ENCODE results near the gene KCND2.
"Not testable (repeated sequence)": the region's sequence is repeated elsewhere in the genome, so short reads cannot be mapped to it uniquely, and the experiment has no call there.

The KCND2 gene

DNA sequence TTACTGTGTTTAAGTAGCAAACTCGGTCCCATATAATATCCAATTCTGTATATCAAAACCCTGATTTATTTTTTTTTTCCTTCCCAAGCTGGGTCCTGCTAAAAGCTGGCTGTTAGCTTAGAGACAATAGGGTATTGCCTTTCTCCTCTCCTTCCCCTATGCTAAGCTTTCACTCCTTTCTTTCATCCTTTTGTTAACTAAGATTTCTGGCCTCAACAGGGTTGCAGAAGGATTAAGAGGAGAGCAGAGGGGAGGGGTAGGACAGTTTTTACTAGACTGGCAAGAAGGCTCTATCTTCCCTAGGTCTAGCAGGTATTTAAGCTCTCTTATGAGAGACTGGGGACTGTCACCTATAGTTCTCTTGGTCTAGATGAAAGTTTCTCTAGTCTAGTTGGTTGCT, 229.2 kb downstream of the KCND2 start:
- DNase-seq (ENCODE audit: low spot score) = no peak

DNA sequence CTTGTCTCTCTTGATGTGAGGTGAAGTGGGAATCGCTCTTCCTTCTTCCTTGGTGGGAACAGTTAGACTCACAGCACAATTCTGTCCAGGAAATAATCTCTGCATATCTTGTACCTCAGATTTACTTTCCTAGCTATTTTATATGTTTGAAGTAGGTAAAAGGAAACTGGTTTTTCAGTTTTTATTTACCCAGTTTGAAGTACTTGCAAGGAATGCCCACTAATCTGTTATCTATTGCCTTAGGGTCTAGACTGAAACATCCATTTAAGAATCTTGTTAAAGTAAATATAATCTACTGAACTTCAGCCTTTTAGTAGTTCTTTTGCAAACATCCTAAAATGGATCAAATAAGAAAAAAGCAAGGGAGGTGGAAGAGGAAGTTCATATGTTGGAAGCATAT, 229.8 kb downstream of the KCND2 start:
- DNase-seq (ENCODE audit: low spot score) = no peak

- no peak for DNase-seq (ENCODE audit: low spot score)
Measured at GRCh38 chr7:120504386-120504785, 231.4 kb downstream of the KCND2 start.

- DNase-seq (ENCODE audit: low spot score) = no peak
Measured at GRCh38 chr7:120505770-120506169, 232.8 kb downstream of the KCND2 start.

- DNase-seq (ENCODE audit: low spot score) = no peak
Measured at GRCh38 chr7:120512701-120513100, 239.7 kb downstream of the KCND2 start.

DNA sequence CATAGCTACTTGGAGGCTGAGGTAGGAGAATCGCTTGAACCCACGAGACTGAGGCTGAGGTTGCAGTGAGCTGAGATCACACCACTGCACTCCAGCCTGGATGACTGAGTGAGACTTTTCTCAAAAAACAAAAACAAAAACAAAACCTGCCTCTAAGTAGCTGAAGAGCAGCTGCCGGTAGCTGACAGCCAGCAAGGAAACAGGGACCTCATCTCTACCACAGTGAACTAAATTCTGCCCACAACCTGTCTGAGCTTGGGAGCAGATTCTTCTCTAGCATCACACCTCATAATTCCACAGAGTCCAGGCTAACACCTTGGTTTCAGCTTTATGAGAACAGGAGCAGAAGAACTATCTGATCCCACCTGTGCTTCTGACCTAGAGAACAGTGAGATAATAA, 246.2 kb downstream of the KCND2 start:
- DNase-seq (ENCODE audit: low spot score) = no peak

- DNase-seq (ENCODE audit: low spot score) = no peak
Measured at GRCh38 chr7:120521761-120522737, 249.1 kb downstream of the KCND2 start.

DNA sequence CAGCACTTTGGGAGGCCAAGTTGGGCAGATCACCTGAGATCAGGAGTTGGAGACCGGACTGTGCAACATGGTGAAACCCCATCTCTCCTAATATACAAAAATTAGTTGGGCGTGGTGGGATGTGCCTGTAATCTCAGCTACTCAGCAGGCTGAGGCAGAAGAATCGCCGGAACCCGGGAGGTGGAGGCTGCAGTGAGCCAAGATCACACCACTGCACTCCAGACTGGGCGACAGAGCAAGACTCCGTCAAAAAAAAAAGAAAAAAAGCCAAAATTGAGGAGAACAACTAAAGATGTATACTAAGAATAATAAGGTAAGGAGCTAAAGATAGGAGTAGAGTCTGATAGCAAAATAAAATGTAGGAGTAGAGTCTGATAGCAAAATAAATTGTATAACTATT, 251.0 kb downstream of the KCND2 start:
- no peak for DNase-seq (ENCODE audit: low spot score)

- DNase-seq (ENCODE audit: low spot score) = no peak
Measured at GRCh38 chr7:120526902-120527509, 254.0 kb downstream of the KCND2 start.

DNA sequence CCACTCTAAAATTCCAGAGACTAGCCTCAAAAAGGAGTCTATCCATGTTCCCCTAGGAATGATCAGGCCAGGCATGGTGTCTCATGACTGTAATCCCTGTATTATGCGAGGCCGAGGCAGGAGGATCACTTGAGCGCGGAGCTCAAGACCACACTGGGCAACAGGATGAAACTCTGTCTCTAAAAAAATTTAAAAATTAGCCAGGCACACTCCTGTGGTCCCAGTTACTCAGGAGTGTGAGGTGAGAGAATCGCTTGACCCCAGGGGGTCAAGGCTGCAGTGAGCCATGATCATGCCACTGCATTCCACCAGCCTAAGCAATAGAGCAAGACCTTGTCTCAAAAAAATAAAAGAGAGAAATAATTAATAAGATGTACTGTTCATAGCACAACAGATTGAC, 256.8 kb downstream of the KCND2 start:
- DNase-seq (ENCODE audit: low spot score) = no peak

- DNase-seq (ENCODE audit: low spot score) = no peak
Measured at GRCh38 chr7:120538335-120538734, 265.4 kb downstream of the KCND2 start.

- no peak for DNase-seq (ENCODE audit: low spot score)
Measured at GRCh38 chr7:120539321-120539720, 266.3 kb downstream of the KCND2 start.

GRCh38 chr7:120547605-120548004, 274.6 kb downstream of the KCND2 start:
- DNase-seq (ENCODE audit: low spot score) = no peak

DNA sequence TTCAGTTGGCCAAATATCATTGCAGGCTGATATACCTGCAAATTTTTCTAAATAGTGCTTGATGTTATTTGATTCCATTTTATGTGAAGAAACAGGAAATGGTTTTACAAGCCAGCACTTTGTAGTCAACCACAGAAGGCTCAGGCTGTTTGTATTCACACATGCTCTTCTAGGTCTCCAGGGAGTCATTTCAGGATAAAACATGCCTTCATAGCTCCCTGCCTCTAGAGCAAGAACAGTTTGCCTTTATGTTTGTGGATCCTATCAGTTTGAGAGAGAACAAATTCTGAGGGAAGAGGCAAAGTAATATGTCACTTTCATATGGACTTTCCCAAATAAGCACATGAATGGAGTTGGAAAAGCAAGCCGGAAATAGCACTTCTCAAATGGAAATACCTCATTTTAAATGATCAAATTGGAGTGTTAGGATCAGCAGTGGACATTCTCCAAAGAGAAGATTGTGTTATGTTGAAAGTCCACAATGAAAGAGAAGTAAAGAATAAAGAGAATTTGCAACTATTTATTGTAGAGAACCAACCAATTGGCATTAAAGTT, 277.6 kb downstream of the KCND2 start:
- no peak for DNase-seq (ENCODE audit: low spot score)

GRCh38 chr7:120553491-120553890, 280.5 kb downstream of the KCND2 start:
- DNase-seq (ENCODE audit: low spot score) = no peak

- peak; percentile 27 for DNase-seq (ENCODE audit: low spot score)
Measured at GRCh38 chr7:120554960-120555571, 282.1 kb downstream of the KCND2 start.

GRCh38 chr7:120564145-120564544, 291.2 kb downstream of the KCND2 start:
- DNase-seq (ENCODE audit: low spot score) = no peak

DNA sequence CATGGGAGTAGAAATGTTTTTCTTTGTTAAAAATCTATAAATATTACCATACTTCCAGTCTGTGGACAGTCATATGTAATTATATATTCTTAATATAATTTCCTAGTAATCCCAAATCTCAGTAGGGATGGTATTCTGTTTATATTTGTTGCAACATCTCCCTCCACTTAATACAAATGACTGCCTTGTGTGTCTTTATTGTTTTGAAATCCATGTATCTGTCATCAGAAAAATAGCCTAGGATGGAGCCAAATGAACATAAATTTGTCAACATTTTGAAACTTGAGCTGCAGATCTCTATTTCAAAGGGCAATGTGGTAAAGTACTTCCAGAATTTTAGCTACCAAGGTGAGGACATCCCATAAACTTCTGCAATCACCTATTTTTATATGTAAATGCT, 294.2 kb downstream of the KCND2 start:
- no peak for DNase-seq (ENCODE audit: low spot score)

DNA sequence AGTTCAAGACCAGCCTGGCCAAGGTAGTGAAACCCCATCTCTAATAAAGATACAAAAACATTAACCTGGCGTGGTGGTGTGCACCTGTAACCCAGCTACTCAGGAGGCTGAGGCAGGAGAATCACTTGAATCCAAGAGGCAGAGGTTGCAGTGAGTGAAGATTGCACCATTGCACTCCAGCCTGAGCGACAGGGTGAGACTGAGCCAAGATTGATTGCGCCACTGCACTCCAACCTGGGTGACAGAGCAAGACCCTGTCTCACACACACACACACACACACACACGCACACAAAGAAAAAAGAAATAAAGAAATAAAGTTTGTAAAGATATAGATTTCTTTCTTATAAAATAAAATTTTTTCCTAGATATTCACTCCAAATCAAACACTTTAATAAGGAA, 305.7 kb downstream of the KCND2 start:
- not testable (repeated sequence) for DNase-seq (ENCODE audit: low spot score)

- DNase-seq (ENCODE audit: low spot score) = no peak
Measured at GRCh38 chr7:120582916-120583315, 309.9 kb downstream of the KCND2 start.

GRCh38 chr7:120583899-120584586, 311.1 kb downstream of the KCND2 start:
- no peak for DNase-seq (ENCODE audit: low spot score)

DNA sequence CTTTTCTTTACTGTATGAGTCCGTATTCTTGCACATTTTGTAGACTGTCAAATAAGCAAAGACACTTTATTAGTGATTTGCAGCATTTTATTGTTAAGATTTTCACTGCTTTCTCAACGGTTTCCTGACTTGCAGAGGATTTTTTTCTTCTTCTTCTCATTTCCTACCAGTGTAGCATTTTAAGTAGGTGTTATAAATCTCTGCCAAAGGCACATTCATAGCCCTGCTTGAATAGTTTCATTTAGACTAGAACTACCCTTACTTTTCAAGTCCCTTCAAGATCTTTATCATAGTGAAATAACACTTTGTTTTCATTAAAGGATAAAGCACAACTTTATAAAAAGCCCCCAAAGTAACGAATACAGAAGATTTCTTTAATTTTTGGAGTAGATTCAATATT, 313.6 kb downstream of the KCND2 start:
- no peak for DNase-seq (ENCODE audit: low spot score)

All from HuH-7 (cell line).